ENCODE data around the gene CHRNA5. TPM values are rescaled to one million over a fixed set of nuclear protein-coding genes. Genes with fewer than 3 reads are reported as not detected.

Gene CHRNA5
- total and polyA plus RNA-seq, 2 experiments from 2014 or later, result 1.1 to 3.1 TPM

DNA sequence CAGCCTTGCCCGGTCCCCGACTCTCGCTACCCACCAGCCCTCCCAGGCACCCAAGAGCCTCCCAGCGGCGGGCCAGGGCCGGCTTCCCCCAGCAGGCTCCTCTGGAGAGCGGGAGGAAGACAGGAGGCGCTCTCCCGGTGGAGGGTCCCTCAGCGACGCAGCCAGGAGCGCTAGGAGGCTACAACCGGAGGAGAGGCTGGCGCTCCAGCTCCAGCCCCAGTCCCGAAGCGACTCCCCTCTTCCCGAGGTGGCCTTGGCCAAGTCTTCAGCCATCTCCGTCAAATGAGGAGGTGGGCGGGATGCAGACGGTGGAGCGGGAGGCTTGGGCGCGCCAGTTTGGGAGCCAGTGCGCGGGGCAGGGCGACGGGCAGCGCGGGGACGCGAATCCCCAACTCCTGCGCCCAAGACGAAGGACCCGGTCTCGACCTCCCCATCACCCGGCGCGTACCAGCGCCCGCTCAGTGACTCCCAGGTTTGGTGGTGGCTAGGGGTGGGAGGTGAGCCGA, 54.8 kb downstream of the CHRNA5 start:
- no peaks in the 10 kb centered on the region for H3K36me3 ChIP-seq (replicated peaks; ENCODE audit: insufficient read depth, low read depth)
- H3K9me2 ChIP-seq (replicated peaks; ENCODE audit: insufficient read depth), result no peaks in the 10 kb centered on the region
- peak overlapping the region; percentile 92 for H3K4me2 ChIP-seq
- peaks cover 50% of the 10 kb centered on the region for H3K27me3 ChIP-seq
- H3K9me3 ChIP-seq (ENCODE audit: low read depth), result no peaks in the 10 kb centered on the region
- H3K4me3 ChIP-seq, result peak overlapping the region; percentile 33
- H4K20me1 ChIP-seq (ENCODE audit: insufficient read depth, poor library complexity, severe bottlenecking), result no peaks in the 10 kb centered on the region
- H3K27ac ChIP-seq, result no peak overlapping the region
- no peaks in the 10 kb centered on the region for H3K4me1 ChIP-seq (ENCODE audit: insufficient read depth)
- under 1% methylated on average over 29 of the region's 41 CpGs for WGBS (ENCODE audit: low lambda C conversion rate, missing lambda C conversion rate)
- TF ChIP-seq EZH2phosphoT487 (IDR thresholded peaks at IDR 0.05; ENCODE audit: low read depth, severe bottlenecking, unreplicated experiment) (no peak), EZH2 (IDR thresholded peaks at IDR 0.05; ENCODE audit: borderline replicate concordance) (peak; percentile 66)
- TF ChIP-seq, protein P1, sequence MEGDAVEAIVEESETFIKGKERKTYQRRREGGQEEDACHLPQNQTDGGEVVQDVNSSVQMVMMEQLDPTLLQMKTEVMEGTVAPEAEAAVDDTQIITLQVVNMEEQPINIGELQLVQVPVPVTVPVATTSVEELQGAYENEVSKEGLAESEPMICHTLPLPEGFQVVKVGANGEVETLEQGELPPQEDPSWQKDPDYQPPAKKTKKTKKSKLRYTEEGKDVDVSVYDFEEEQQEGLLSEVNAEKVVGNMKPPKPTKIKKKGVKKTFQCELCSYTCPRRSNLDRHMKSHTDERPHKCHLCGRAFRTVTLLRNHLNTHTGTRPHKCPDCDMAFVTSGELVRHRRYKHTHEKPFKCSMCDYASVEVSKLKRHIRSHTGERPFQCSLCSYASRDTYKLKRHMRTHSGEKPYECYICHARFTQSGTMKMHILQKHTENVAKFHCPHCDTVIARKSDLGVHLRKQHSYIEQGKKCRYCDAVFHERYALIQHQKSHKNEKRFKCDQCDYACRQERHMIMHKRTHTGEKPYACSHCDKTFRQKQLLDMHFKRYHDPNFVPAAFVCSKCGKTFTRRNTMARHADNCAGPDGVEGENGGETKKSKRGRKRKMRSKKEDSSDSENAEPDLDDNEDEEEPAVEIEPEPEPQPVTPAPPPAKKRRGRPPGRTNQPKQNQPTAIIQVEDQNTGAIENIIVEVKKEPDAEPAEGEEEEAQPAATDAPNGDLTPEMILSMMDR (IDR thresholded peaks at IDR 0.05; ENCODE audit: poor library complexity), result peak; percentile 51
- peak overlapping the region; percentile 40 for H2AFZ ChIP-seq
- DNase-seq (ENCODE audit: low spot score), result peak; percentile 56
- no peaks in the 10 kb centered on the region for H3K79me2 ChIP-seq

DNA sequence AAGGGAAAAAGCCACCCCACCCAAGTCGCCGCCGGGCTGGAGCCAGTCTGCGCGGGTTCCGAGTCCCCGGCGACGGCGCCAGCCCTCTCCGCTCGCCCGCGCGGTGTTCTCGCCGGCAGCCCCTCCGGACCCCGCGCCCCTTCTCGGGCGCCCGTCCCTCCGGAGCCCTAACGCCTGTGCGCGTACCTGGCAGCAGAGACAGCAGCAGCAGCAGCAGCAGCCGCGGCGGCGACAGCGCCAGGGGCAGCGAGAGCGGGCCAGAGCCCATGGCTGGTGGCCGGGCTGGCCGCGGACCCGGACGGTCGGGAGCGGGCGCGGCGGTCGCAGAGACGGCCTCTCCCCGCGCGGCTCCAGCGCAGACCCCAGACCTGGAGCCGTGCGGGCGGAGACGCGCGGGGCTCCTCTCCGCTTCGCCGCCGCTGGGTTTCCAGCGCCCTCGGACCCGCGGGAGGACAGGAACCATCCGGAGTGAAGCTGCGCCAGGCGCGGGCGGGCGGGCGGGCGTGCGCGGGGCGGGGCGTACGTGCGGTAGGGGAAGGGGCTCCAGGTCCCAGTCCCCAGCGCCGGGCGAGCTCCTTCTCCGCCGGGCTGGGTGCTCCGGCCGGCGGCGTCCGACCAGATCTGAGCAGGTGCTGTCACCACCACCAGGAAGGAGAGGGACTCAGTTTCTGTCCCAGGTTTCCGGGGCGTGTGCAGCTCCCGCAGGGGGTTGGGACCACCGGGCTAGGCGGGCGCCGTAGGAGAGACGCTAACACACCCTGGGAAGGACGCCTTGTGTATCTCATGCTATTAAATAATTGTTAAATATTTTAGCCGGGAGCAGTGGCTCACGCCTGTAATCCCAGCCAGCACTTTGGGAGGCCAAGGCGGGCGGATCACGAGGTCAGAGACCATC, 55.5 kb downstream of the CHRNA5 start, which contains the start of gene CHRNA3:
Gene CHRNA3, minus strand, starts transcription at position 470 of the 895 bp plus-strand sequence. Its CDS starts 202 bp downstream, at position 268.
- Histone ChIP-seq H2AFZ (peak within 1 kb of the TSS; percentile 40), H3K9me2 (replicated peaks; ENCODE audit: insufficient read depth) (no peaks in the 10 kb centered on the region), H3K9me3 (ENCODE audit: low read depth) (no peaks in the 10 kb centered on the region), H3K4me2 (peak within 1 kb of the TSS; percentile 92), H3K4me3 (peak within 1 kb of the TSS; percentile 33), H3K27ac (no peak within 1 kb of the TSS), H3K27me3 (peaks cover 50% of the 10 kb centered on the region), H3K36me3 (replicated peaks; ENCODE audit: insufficient read depth, low read depth) (no peaks in the 10 kb centered on the region), H4K20me1 (ENCODE audit: insufficient read depth, poor library complexity, severe bottlenecking) (no peaks in the 10 kb centered on the region), H3K79me2 (no peaks in the 10 kb centered on the region), H3K4me1 (ENCODE audit: insufficient read depth) (no peaks in the 10 kb centered on the region)
- DNase-seq (ENCODE audit: low spot score), result peak; percentile 29
- TF ChIP-seq EZH2phosphoT487 (IDR thresholded peaks at IDR 0.05; ENCODE audit: low read depth, severe bottlenecking, unreplicated experiment) (peak; percentile 45), EZH2 (IDR thresholded peaks at IDR 0.05; ENCODE audit: borderline replicate concordance) (peak; percentile 77)
- TF ChIP-seq, protein P1 (IDR thresholded peaks at IDR 0.05; ENCODE audit: poor library complexity), result no peak
- 4% methylated on average over 53 of the region's 102 CpGs for WGBS (ENCODE audit: low lambda C conversion rate, missing lambda C conversion rate)

DNA sequence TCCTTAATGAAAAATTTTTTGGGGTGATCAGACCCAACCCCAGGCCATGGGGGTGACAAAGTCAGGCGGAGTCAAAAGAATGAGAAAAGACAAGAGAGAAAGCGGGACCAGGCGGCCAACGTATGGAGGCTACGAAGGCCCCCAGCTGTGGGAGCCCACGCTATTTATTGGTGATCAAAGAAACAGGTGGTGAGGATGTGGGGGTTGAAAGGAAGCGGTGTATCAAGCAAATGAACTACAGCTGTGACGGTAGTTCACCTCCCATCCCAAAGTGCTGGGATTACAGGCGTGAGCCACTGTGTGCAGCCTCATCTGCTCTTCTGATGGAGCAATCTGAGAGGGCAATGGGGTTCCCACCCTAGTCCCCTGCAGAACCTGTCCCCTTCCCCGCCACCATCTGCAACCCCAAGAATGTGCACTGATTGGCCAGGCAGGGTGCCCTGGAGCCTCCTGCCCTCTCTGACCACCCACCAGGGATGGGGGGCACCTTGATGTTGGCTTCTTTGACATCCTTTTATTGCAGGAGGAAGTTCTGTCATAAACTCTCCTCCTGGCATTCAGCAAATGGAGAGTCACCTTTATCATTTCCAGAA, 56.6 kb downstream of the CHRNA5 start:
- TF ChIP-seq, protein P1 (IDR thresholded peaks at IDR 0.05; ENCODE audit: poor library complexity), result no peak
- TF ChIP-seq EZH2phosphoT487 (IDR thresholded peaks at IDR 0.05; ENCODE audit: low read depth, severe bottlenecking, unreplicated experiment), result no peak
- no peak for TF ChIP-seq EZH2 (IDR thresholded peaks at IDR 0.05; ENCODE audit: borderline replicate concordance)
- Histone ChIP-seq H3K27me3 (peaks cover 59% of the 10 kb centered on the region), H3K27ac (no peak overlapping the region), H3K79me2 (no peaks in the 10 kb centered on the region), H3K4me3 (no peak overlapping the region), H2AFZ (no peak overlapping the region), H3K4me2 (no peak overlapping the region), H3K9me3 (ENCODE audit: low read depth) (no peaks in the 10 kb centered on the region), H3K36me3 (replicated peaks; ENCODE audit: insufficient read depth, low read depth) (no peaks in the 10 kb centered on the region), H4K20me1 (ENCODE audit: insufficient read depth, poor library complexity, severe bottlenecking) (no peaks in the 10 kb centered on the region), H3K4me1 (ENCODE audit: insufficient read depth) (no peaks in the 10 kb centered on the region), H3K9me2 (replicated peaks; ENCODE audit: insufficient read depth) (no peaks in the 10 kb centered on the region)
- no peak for DNase-seq (ENCODE audit: low spot score)
- WGBS (ENCODE audit: low lambda C conversion rate, missing lambda C conversion rate), result 70% methylated on average over 10 of the region's 10 CpGs

All from hepatocyte (in vitro differentiated cells).